HG03342 (cell line): ENCODE results near the gene GUCY2D.
"Not testable (repeated sequence)": the region's sequence is repeated elsewhere in the genome, so short reads cannot be mapped to it uniquely, and the experiment has no call there.

Experiments
- ATAC-seq: cut with Tn5 transposase; IDR thresholded peaks from one replicate; pipeline ENCODE4 v1.9.1; 2021; ENCODE audit warnings: mild to moderate bottlenecking, moderate library complexity; ENCODE audit not compliant: unreplicated experiment

The GUCY2D gene

DNA sequence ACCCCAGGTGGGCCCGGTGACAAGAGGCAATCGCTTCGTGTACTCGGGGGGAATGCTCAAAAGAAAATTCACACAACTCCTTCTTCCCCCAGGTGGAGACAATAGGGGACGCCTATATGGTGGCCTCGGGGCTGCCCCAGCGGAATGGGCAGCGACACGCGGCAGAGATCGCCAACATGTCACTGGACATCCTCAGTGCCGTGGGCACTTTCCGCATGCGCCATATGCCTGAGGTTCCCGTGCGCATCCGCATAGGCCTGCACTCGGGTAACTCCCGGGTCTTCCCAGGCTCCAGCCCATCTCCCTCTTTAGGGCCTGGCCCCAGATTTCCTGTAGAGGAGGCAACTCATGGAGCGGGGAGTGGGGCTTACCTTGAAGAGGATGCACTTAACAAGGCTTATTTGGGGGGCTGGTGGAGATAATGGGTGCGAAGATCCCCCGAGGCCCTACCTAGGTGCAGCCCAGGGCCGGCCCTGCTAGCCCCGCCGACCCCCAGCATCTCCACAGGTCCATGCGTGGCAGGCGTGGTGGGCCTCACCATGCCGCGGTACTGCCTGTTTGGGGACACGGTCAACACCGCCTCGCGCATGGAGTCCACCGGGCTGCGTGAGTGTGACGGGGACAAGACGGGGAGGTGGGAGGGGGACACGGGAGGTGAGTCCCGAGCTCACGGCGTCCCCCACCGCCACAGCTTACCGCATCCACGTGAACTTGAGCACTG lies 13.0 kb downstream of the GUCY2D start:
- no peak for ATAC-seq

- ATAC-seq: no peak
These were observed 13.7 kb downstream of the GUCY2D start for GRCh38 chr17:8015957-8016631.

GRCh38 chr17:8016632-8017424 lies 14.4 kb downstream of the GUCY2D start:
- ATAC-seq: no peak

- no peak for ATAC-seq
These were observed 16.0 kb downstream of the GUCY2D start for GRCh38 chr17:8018436-8018835.

DNA sequence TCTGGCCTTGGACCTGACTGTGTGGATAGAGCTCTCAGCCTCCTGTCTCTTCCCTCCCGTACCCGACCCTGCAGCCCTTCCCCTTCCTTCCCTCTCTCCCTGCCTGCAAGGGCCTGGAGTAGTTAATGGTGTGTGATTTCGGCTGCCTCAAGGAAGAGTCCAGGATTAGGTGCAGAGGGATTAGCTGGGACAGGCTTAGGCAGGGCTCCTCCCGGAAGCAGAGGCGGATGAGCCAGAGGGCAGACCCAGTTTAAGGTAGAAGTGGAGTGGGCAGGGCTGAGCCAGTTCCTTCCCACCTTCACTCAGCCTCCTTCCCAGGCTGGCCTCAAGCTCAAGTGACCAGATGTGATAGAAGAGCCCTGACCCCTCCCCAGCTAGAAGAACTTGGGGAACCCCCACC lies 16.8 kb downstream of the GUCY2D start:
- ATAC-seq: no peak

DNA sequence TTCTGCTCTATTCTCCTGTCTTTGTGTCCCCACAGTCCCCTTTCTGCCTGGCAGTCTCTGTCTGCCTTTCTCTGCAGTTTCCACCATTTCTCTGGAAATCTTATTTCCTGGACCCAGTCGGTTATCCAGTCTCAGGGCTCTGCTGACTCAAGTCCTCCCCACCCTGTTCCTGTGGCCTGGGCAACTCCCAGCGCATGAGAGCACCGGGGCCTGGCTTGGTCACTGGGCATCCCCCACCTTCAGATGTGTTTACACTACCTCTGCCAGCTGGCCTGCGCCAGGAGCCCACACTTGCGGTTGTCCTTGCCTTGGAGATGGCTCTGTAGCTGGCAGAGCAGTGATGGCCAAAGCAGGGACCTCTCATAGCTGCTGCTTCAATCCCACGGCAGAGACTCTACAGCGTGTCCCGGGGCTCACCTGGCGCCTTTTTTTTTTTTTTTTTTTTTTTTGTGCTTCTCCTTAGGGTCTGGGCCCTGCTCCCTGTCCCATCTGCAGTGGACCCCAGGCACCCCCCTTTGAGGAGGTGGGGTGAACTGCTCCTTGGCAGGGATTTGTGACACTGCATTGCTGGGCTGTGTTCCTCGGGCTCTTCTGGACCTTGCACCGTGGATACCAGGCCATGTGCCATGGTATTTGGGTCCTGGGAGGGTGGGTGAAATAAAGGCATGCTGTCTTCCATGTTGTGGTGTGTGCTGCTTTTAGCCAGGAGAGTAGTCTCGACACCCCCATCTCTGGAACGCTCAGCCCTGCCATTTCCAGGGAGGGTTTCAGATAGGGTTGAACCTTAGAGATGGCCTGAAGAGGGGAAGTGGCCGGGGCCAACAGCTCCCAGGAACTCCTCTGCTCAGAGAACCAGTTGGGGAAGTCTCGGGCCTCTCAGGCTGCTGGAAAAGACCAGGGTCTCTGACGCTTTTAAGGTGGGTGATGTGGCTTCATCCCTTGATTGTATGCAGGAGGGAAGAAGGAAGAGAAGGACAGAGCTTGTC lies 17.5 kb downstream of the GUCY2D start:
- ATAC-seq: no peak

DNA sequence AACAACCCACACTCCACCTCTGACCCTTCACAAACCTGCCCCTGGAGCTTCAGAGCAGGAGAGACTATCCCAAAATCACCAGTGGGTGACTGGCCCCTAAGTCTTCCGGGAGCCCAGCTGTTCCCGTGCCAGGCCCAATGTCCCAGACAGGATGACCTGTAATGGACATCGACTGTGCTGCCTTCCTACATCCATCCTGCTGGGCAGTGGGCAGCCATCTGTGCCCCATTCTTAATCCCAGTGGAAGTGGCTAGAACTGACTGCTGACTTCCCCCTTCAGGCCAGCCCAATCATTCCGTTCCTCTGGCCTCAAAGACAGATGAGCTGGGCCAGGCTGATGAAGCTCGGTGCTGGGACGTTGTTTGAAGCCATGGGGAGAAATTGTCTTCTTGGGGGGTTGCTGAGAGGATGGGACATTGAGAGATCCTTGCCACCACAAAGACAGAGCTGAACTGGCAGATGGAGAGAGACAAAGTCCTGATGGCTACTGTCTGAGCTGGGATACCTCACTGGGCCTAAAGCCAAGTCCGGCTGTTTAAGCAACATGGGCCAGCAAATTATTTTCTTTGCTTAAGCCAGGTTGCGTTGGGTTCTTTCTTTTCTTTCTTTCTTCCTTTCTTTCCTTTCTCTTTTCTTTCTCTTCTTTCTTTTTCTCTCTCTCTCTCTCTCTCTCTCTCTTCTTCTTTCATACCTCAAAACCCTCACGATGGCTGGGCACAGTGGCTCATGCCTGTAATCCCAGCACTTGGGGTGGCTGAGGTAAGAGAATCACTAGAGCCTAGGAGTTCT lies 18.6 kb downstream of the GUCY2D start:
- ATAC-seq: no peak

- no peak for ATAC-seq
These were observed 19.3 kb downstream of the GUCY2D start for GRCh38 chr17:8021565-8022359.

- ATAC-seq: no peak
These were observed 20.1 kb downstream of the GUCY2D start for GRCh38 chr17:8022360-8023003.

DNA sequence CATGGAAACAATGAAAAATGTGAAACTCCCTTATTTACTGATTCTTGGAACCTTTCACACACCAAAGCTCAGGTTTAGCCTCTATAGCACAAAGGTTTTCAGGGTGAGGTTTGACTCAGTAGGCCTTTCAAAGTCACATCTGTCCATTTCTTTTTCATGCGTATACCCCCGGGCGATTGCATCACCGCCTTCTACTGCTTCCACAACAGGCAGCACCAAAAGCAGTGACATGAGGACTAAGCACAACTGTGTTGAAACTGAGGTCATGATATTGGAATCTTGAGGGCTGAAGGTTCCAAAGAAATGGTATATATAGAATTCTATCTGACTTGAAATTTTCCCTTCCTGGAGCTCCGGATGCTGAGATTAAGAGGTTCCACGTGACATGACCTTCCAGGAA lies 21.7 kb downstream of the GUCY2D start:
- ATAC-seq: not testable (repeated sequence)

GRCh38 chr17:8025176-8025911 lies 22.9 kb downstream of the GUCY2D start:
- no peak for ATAC-seq

- ATAC-seq: no peak
These were observed 26.7 kb downstream of the GUCY2D start for GRCh38 chr17:8029121-8029520.

- ATAC-seq: no peak
These were observed 28.8 kb downstream of the GUCY2D start for GRCh38 chr17:8031261-8031661.

DNA sequence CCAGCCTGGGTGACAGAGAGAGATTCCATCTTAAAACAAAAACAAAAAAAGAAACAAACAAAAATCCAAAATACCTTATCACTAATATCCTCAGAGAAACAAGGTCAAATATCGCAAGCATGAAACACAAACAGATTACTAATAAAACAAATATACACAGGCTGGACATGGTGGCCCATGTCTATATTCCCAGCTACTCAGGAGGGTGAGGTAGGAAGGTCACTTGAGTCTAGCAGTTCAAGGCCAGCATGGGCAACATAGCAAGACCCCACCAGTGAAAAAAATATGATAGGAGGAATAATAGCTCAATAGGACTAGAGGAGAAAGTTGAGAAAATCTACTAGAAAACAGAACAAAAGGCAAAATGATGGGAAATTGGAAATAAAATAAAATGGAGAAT lies 29.5 kb downstream of the GUCY2D start:
- ATAC-seq: no peak

- ATAC-seq: no peak
These were observed 30.0 kb downstream of the GUCY2D start for GRCh38 chr17:8032442-8032841.

- no peak for ATAC-seq
These were observed 36.7 kb downstream of the GUCY2D start, which contains the start of gene ALOX15B for GRCh38 chr17:8038954-8039610. ALOX15B (plus strand) TSS chr17:8039059; CDS start chr17:8039156, 97 bp downstream.

DNA sequence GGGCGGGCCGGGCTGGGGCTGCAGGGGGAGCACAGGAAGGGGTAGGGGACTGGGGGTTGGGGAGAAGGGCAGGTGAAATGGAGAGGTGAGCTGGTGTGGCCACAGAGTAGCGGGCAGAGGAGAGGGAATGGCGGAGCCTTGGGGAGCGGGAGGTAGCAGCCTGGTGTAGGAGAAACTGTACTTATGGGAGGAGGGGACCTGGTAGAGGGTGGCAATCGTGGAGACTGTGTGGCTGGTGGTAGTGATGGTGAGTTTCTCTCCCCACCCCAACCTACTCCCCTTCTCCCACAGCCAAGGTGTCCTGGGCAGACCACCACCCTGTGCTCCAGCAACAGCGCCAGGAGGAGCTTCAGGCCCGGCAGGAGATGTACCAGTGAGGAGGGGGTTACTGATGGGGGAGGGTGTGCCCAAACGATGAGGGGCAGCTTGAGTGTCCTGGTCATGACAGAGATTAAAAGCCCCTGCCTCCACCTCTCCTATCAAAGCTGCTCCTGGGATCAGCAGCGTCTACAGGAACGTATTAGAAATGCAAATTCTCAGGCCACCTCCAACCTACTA lies 37.3 kb downstream of the GUCY2D start:
- ATAC-seq: no peak
